ENCODE measurements around the gene SUMO1. TPM values are rescaled to one million over a fixed set of nuclear protein-coding genes. Genes with fewer than 3 reads are reported as not detected.

SUMO1 gene
- total RNA-seq, 2 experiments from 2014 or later = 99.7 to 103 TPM

- POLR2A ChIA-PET = no interaction called here
- peaks cover 16% of the 10 kb centered on the region for H3K27me3 Mint-ChIP-seq
- CTCF ChIA-PET = no interaction called here
Measured at GRCh38 chr2:202187570-202187969, 50.8 kb downstream of the SUMO1 start.

GRCh38 chr2:202186641-202187202 is 51.7 kb downstream of the SUMO1 start:
- peaks cover 20% of the 10 kb centered on the region for H3K27me3 Mint-ChIP-seq
- no peaks in the 10 kb centered on the region for H3K4me1 Mint-ChIP-seq
- H3K36me3 Mint-ChIP-seq (ENCODE audit: low read depth) = no peaks in the 10 kb centered on the region
- no peak overlapping the region for H3K27ac Mint-ChIP-seq
- ChIA-PET CTCF (no interaction called here), POLR2A (no interaction called here)
- H3K4me3 Mint-ChIP-seq = no peak overlapping the region
- H3K9me3 Mint-ChIP-seq = no peaks in the 10 kb centered on the region
- no peak for DNase-seq

More at GRCh38 chr2:202187570-202187969, 50.8 kb downstream of the SUMO1 start:
- Mint-ChIP-seq H3K9me3 (no peaks in the 10 kb centered on the region), H3K36me3 (ENCODE audit: low read depth) (no peaks in the 10 kb centered on the region), H3K4me1 (no peaks in the 10 kb centered on the region), H3K4me3 (no peak overlapping the region), H3K27ac (no peak overlapping the region)
- DNase-seq = no peak

DNA sequence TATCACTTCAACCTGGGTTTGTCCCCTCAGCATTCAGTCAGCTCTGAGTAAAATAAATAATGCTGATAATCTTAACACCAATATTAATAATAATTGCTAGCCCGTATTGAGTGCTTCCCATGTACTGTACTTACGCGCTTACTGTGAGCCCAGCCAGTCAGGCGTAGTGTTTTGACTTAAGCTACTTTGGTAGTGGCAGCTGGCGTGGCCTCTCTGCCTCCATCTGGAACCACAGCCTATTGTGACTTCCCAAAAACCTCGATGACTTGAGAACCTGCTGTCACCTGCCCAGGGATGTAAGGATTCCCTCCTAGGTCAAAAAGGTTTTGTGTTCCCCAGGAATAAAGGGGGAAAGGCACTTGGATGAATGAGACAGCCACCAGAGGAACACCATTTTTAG is 53.2 kb downstream of the SUMO1 start:
- no peak for DNase-seq
- no peaks in the 10 kb centered on the region for H3K4me1 Mint-ChIP-seq
- H3K4me3 Mint-ChIP-seq = no peak overlapping the region
- H3K27ac Mint-ChIP-seq = no peak overlapping the region
- ChIA-PET POLR2A (no interaction called here), CTCF (no interaction called here)
- peaks cover 17% of the 10 kb centered on the region for H3K27me3 Mint-ChIP-seq
- no peaks in the 10 kb centered on the region for H3K36me3 Mint-ChIP-seq (ENCODE audit: low read depth)
- H3K9me3 Mint-ChIP-seq = no peaks in the 10 kb centered on the region

- H3K27ac Mint-ChIP-seq = no peak overlapping the region
- no peaks in the 10 kb centered on the region for H3K36me3 Mint-ChIP-seq (ENCODE audit: low read depth)
Measured at GRCh38 chr2:202184557-202184956, 53.8 kb downstream of the SUMO1 start.

DNA sequence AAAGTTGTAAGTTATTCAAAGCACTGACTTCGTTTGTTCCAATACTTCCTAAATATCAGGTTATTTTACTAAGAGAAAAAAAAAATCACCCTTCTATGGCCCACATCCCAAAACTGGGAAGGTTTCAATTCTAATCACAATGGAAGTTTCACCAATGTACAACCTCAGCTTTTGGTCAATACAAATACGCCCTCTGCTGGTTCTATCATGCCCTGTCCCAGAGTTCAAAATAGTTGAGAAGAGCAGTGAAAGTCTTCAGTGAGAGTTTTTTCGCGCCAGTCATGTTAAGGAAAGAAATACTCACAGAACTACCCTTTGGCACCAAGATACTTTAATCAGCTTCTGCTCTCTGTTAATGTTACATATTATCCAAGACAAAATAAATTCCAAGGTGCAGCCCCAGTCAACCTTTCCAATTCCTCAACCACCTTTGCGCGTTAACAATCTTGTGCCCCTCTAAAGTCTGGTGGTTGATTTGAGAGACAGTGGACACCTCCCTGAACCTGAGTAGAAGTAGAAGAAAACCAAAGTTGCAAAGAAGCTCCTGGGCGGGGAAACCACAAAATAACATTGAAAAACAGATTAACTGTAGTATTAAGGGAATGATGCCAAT is 59.9 kb downstream of the SUMO1 start:
- DNase-seq = peak; percentile 52
- Mint-ChIP-seq H3K4me3 (no peak overlapping the region), H3K4me1 (no peaks in the 10 kb centered on the region), H3K27me3 (peaks cover 4% of the 10 kb centered on the region), H3K9me3 (no peaks in the 10 kb centered on the region), H3K36me3 (ENCODE audit: low read depth) (no peaks in the 10 kb centered on the region), H3K27ac (no peak overlapping the region)
- CTCF ChIA-PET = interaction anchor here (1.2 to 2.6 kb wide), 7 partner anchors 115 to 995 kb away, joined by 3 to 22 read pairs (median 5); partner anchors contain the start of gene CASP10
- POLR2A ChIA-PET = no interaction called here

More at GRCh38 chr2:202184557-202184956, 53.8 kb downstream of the SUMO1 start:
- H3K4me3 Mint-ChIP-seq = no peak overlapping the region
- H3K27me3 Mint-ChIP-seq = peaks cover 17% of the 10 kb centered on the region
- CTCF ChIA-PET = no interaction called here
- no peaks in the 10 kb centered on the region for H3K4me1 Mint-ChIP-seq
- POLR2A ChIA-PET = no interaction called here
- H3K9me3 Mint-ChIP-seq = no peaks in the 10 kb centered on the region
- DNase-seq = no peak

GRCh38 chr2:202172439-202173211 is 65.8 kb downstream of the SUMO1 start:
- Mint-ChIP-seq H3K36me3 (ENCODE audit: low read depth) (no peaks in the 10 kb centered on the region), H3K27ac (peak overlapping the region; percentile 28), H3K27me3 (no peaks in the 10 kb centered on the region), H3K9me3 (no peaks in the 10 kb centered on the region), H3K4me3 (no peak overlapping the region), H3K4me1 (peaks cover 12% of the 10 kb centered on the region)
- POLR2A ChIA-PET = no interaction called here
- CTCF ChIA-PET = interaction anchor here (0.7 to 3.5 kb wide), 2 partner anchors 151 to 313 kb away, joined by 4 to 17 read pairs; no protein-coding TSS in a partner anchor
- peak; percentile 22 for DNase-seq

DNA sequence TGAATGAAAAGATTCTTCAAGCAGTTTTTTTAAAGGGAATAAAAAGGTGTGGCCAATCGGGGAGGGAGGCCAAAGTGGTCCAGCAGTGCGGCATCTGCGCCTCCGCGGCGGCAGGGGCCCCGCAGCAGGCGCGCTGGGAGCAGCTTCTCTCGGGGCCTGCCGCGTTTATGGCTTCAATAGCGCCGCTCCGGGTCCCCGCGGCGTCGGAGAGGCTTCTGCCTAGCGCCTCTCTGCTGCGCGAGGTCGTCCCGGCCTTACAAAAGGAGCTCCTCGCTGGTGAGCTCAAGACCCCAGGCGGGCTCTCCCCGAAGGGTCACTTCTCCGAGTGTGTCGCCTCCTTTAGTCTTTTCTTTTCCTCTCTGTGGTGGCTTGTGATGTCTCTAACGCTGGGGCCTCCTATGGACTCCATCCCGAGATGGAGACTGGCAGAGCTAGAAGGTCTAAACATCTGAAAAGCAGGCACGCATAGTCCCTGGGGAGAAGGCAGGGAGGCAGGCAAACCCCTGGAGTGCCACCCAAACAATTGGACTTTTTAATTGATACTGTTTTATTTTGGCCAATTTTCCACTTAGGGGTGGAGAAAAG is 67.1 kb downstream of the SUMO1 start:
- no peak for DNase-seq
- Mint-ChIP-seq H3K4me3 (no peak overlapping the region), H3K36me3 (ENCODE audit: low read depth) (no peaks in the 10 kb centered on the region), H3K27ac (no peak overlapping the region), H3K9me3 (no peaks in the 10 kb centered on the region), H3K27me3 (no peaks in the 10 kb centered on the region), H3K4me1 (peaks cover 12% of the 10 kb centered on the region)
- ChIA-PET CTCF (interaction anchor here (0.7 to 3.5 kb wide), 3 partner anchors 152 to 311 kb away, joined by 3 to 17 read pairs (median 4); no protein-coding TSS in a partner anchor), POLR2A (no interaction called here)

DNA sequence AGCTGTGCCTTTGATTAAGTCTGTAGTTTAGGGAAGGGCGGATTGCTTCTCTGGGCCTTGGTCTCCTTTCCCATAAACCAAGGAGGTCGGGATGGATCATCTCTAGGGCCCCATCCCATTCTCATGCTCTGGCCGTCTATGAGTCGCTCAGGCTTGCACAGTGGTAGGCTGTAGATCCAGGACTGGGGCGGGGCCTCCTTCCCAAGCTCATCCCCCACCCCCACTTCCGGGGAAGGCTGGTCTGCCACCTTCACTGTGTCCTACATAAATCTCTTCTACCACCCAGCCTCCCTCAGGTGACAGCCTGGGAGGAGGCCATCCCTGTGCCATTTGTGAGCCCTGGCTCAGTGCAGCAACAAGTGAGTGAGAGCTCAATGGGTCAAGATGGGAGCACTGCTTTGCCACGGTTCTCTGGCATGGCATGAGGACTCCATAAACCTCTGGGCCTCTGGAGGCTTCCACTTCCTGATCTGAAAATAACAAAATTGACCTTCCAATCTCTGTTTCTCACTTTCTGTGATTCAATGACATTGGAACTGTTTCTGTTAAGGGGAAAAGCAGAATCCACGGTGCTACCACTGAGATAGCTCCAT is 68.5 kb downstream of the SUMO1 start:
- POLR2A ChIA-PET = no interaction called here
- CTCF ChIA-PET = interaction anchor here (0.6 kb wide), 1 partner anchor 1380 kb away, joined by 3 read pairs; no protein-coding TSS in a partner anchor
- no peaks in the 10 kb centered on the region for H3K9me3 Mint-ChIP-seq
- H3K4me3 Mint-ChIP-seq = no peak overlapping the region
- no peaks in the 10 kb centered on the region for H3K27me3 Mint-ChIP-seq
- no peaks in the 10 kb centered on the region for H3K36me3 Mint-ChIP-seq (ENCODE audit: low read depth)
- peaks cover 12% of the 10 kb centered on the region for H3K4me1 Mint-ChIP-seq
- DNase-seq = no peak
- no peak overlapping the region for H3K27ac Mint-ChIP-seq

GRCh38 chr2:202169131-202169530 is 69.3 kb downstream of the SUMO1 start:
- no peak for DNase-seq
- Mint-ChIP-seq H3K4me1 (peaks cover 12% of the 10 kb centered on the region), H3K27ac (no peak overlapping the region), H3K27me3 (no peaks in the 10 kb centered on the region), H3K36me3 (ENCODE audit: low read depth) (no peaks in the 10 kb centered on the region), H3K4me3 (no peak overlapping the region), H3K9me3 (no peaks in the 10 kb centered on the region)
- ChIA-PET POLR2A (no interaction called here), CTCF (no interaction called here)

DNA sequence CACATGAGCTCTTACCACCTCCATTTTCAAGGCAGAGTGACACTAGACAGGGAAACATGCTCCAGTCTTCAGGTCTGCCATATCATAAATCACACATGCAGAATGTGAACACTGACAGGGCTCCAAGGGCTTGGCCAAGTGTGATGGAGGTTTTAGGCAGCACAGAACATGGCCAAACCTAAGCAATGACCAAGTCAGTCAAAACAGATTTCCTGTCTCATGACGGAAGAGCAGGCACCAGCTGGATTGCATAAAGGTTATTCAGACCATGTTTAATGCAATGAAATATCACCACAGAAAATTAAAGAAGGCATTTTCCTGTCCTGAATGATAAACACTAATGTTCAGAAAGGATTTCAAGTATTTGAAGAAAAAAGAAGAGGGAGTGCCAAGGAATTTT is 72.5 kb downstream of the SUMO1 start:
- Mint-ChIP-seq H3K27ac (no peak overlapping the region), H3K4me3 (no peak overlapping the region), H3K9me3 (no peaks in the 10 kb centered on the region), H3K4me1 (peaks cover 4% of the 10 kb centered on the region), H3K36me3 (ENCODE audit: low read depth) (no peaks in the 10 kb centered on the region), H3K27me3 (no peaks in the 10 kb centered on the region)
- DNase-seq = no peak
- ChIA-PET CTCF (no interaction called here), POLR2A (no interaction called here)

GRCh38 chr2:202165208-202165607 is 73.2 kb downstream of the SUMO1 start:
- ChIA-PET POLR2A (no interaction called here), CTCF (no interaction called here)
- no peak for DNase-seq
- Mint-ChIP-seq H3K36me3 (ENCODE audit: low read depth) (no peaks in the 10 kb centered on the region), H3K4me1 (peaks cover 4% of the 10 kb centered on the region), H3K27me3 (no peaks in the 10 kb centered on the region), H3K4me3 (no peak overlapping the region), H3K27ac (no peak overlapping the region), H3K9me3 (no peaks in the 10 kb centered on the region)

DNA sequence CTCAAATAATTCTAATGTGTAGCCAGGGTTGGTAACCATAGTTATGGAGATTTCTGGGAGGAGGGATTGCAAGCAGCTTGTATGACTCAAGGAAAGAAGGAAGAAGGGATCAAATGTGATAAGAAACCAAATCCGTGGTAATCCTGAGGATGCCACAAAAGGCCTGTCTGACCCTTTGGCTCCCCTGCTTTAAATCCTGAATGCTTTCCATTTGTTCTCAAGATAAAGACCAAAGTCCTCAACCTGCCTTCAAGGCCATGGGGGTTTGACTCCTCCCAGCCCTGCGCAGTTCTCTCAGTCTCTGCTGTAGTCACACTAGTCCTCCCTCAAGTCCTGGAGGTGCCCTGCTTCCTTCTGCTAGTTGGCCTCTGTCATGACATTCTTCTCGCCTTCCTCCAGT is 74.0 kb downstream of the SUMO1 start:
- H3K27me3 Mint-ChIP-seq = no peaks in the 10 kb centered on the region
- POLR2A ChIA-PET = no interaction called here
- CTCF ChIA-PET = no interaction called here
- H3K36me3 Mint-ChIP-seq (ENCODE audit: low read depth) = no peaks in the 10 kb centered on the region
- peaks cover 4% of the 10 kb centered on the region for H3K4me1 Mint-ChIP-seq
- DNase-seq = no peak
- H3K4me3 Mint-ChIP-seq = no peak overlapping the region
- no peaks in the 10 kb centered on the region for H3K9me3 Mint-ChIP-seq
- H3K27ac Mint-ChIP-seq = no peak overlapping the region

GRCh38 chr2:202161151-202161835 is 77.1 kb downstream of the SUMO1 start:
- H3K36me3 Mint-ChIP-seq (ENCODE audit: low read depth) = no peaks in the 10 kb centered on the region
- H3K4me1 Mint-ChIP-seq = peaks cover 4% of the 10 kb centered on the region
- no peak overlapping the region for H3K4me3 Mint-ChIP-seq
- POLR2A ChIA-PET = no interaction called here
- CTCF ChIA-PET = no interaction called here
- DNase-seq = no peak
- H3K27me3 Mint-ChIP-seq = no peaks in the 10 kb centered on the region
- H3K9me3 Mint-ChIP-seq = no peaks in the 10 kb centered on the region
- no peak overlapping the region for H3K27ac Mint-ChIP-seq

Measured in activated CD4-positive, alpha-beta memory T cell treated with anti-CD3 and anti-CD28 coated beads, Interleukin-2, amount 10 ng/mL, durations not matched to agents 7 days and 5 days (primary cell).